Measurements from ENCODE around the gene SLC35B2.

DNA sequence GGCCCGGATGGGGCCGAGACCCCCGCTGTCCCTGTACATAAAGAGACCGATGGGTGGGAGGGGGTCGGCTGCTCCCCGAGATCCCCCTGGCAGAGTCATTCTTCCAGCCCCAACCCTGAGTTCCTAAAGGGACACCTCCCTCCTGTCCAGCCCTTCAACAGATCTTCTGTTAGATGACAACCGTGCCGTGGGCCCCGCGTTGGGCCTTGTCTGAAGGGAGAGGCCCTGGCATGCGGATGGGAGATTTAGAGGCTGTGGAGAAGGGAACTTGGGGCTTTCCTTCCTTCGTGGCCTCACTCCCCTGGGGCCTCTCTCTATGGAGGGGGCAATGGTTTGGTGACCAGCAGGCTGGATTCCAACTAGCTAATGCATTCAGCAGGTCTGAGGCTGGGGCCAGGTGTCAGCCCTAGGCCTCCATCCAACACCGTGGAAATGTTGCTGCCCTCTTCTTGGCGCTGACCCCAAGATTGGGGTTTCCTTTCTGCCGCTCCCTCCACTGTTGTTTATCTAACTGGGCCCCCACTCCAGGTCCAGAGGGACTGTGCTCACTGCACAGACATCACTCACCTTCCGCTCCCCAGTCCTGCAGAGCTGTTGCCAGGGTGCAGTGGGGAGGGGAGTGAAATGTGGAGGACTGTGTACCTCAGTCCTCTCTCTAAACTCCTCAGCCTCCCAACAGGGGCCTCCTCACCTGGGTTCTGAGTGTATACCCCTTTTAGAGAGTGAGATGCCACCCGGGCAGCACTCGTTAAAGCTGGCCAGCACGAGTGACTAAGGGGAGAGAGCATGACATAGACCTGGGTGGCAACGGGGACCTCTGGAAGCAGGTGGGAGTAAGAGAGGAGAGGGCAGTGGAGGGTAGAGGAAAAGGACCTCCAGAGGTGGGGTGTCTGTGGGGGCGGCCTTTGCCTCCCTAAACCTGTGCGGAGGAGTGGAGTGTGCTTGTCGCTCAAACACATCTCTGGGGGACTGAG lies 19.6 kb upstream of the SLC35B2 start:
- TF ChIP-seq, protein P1, sequence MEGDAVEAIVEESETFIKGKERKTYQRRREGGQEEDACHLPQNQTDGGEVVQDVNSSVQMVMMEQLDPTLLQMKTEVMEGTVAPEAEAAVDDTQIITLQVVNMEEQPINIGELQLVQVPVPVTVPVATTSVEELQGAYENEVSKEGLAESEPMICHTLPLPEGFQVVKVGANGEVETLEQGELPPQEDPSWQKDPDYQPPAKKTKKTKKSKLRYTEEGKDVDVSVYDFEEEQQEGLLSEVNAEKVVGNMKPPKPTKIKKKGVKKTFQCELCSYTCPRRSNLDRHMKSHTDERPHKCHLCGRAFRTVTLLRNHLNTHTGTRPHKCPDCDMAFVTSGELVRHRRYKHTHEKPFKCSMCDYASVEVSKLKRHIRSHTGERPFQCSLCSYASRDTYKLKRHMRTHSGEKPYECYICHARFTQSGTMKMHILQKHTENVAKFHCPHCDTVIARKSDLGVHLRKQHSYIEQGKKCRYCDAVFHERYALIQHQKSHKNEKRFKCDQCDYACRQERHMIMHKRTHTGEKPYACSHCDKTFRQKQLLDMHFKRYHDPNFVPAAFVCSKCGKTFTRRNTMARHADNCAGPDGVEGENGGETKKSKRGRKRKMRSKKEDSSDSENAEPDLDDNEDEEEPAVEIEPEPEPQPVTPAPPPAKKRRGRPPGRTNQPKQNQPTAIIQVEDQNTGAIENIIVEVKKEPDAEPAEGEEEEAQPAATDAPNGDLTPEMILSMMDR (conservative IDR thresholded peaks at IDR 0.05; ENCODE audit: low read length), result no peak
- TF ChIP-seq EZH2phosphoT487 (IDR thresholded peaks at IDR 0.05; ENCODE audit: borderline replicate concordance, low read depth, low read length), result no peak

Measured in OCI-LY7 (cell line).